ENCODE data around the gene CAMSAP2.

Gene CAMSAP2

GRCh38 chr1:200907611-200908097 lies 169.0 kb downstream of the CAMSAP2 start:
- Histone ChIP-seq H3K4me3 (no peak overlapping the region), H3K9ac (peak overlapping the region in 9 of 11 experiments; percentile 41 to 74 (median 65); a peak in 15 of 22 replicates), H3K4me2 (peak overlapping the region; percentile 62 to 86 (median 72)), H3K4me1 (peaks cover 57 to 89% (median 75%) of the 10 kb centered on the region in 10 experiments), H4K20me1 (no peaks in the 10 kb centered on the region), H3K27ac (peak overlapping the region in 9 of 11 experiments; percentile 64 to 87 (median 80); a peak in 18 of 22 replicates), H3K36me3 (no peaks in the 10 kb centered on the region), H3K9me3 (replicated peaks in 1 of 11) (no peaks in the 10 kb centered on the region), H3K27me3 (no peaks in the 10 kb centered on the region)
- peak in 7 of 11 experiments; percentile 37 to 78 (median 70); a peak in 10 of 22 replicates for TF ChIP-seq Cebpa-rat (IDR thresholded peaks at IDR 0.05)

DNA sequence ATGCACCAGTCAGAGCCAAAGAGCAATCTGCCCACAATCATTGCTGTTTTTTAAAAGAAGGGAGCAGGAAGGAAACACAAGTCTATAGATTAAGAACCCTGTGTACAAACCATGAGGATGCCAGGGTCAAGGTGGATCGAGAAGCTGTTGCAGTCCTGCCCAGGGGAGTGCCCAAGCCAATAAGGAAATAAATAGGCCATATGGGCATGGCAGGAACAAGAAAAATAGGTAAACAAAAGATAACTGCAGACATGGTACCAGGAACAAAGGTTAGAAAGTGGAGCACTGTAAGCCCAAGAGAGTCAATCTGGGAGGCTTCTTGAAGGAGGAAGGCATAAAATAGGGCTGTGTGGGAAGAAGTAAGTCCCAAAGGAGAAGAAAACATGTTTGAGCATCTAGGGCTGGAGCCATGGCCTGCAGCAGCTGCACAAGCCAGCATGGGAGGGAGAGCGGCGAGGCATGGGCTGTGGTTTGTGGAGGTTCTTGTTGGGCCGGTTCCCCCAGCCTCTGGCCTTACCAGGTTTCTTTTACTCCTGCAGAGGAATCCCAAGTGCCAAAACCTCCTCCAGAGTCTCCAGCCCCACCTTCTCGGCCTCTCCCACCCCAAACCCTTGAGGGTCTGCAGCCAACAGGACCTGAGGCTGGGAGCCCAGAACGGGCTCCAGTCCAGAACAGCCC lies 169.6 kb downstream of the CAMSAP2 start:
- Histone ChIP-seq H3K27ac (peak overlapping the region in 9 of 11 experiments; percentile 64 to 87 (median 80); a peak in 18 of 22 replicates), H3K4me1 (peaks cover 52 to 89% (median 79%) of the 10 kb centered on the region in 10 experiments), H4K20me1 (no peaks in the 10 kb centered on the region), H3K9ac (peak overlapping the region in 8 of 11 experiments; percentile 54 to 74 (median 66); a peak in 12 of 22 replicates), H3K4me2 (peak overlapping the region; percentile 62 to 86 (median 72)), H3K9me3 (replicated peaks in 1 of 11) (no peaks in the 10 kb centered on the region), H3K4me3 (peak overlapping the region in 2 of 10 experiments; percentile 28 to 32; a peak in 3 of 20 replicates), H3K27me3 (no peaks in the 10 kb centered on the region), H3K36me3 (no peaks in the 10 kb centered on the region)
- no peak for TF ChIP-seq Cebpa-rat (IDR thresholded peaks at IDR 0.05)

- peaks cover 44 to 83% (median 75%) of the 10 kb centered on the region in 10 experiments for H3K4me1 ChIP-seq
- peak overlapping the region; percentile 3 to 86 (median 72); a peak in 20 of 22 replicates for H3K4me2 ChIP-seq
- no peak for TF ChIP-seq Cebpa-rat (IDR thresholded peaks at IDR 0.05)
- peak overlapping the region in 8 of 11 experiments; percentile 73 to 87 (median 80); a peak in 15 of 22 replicates for H3K27ac ChIP-seq
- no peaks in the 10 kb centered on the region for H4K20me1 ChIP-seq
- H3K36me3 ChIP-seq, result no peaks in the 10 kb centered on the region
- no peaks in the 10 kb centered on the region for H3K9me3 ChIP-seq (replicated peaks in 1 of 11)
- no peak overlapping the region; a peak in 1 of 20 replicates for H3K4me3 ChIP-seq
- H3K9ac ChIP-seq, result peak overlapping the region in 6 of 11 experiments; percentile 54 to 74 (median 66); a peak in 7 of 22 replicates
- no peaks in the 10 kb centered on the region for H3K27me3 ChIP-seq
Observed at GRCh38 chr1:200909071-200909470, 170.4 kb downstream of the CAMSAP2 start.

GRCh38 chr1:200909757-200910239 lies 171.1 kb downstream of the CAMSAP2 start:
- no peaks in the 10 kb centered on the region for H3K36me3 ChIP-seq
- H3K4me3 ChIP-seq, result no peak overlapping the region
- TF ChIP-seq Cebpa-rat (IDR thresholded peaks at IDR 0.05), result no peak
- no peak overlapping the region for H3K9ac ChIP-seq
- no peaks in the 10 kb centered on the region for H3K9me3 ChIP-seq (replicated peaks in 1 of 11)
- peak overlapping the region in 4 of 11 experiments; percentile 77 to 87 (median 82); a peak in 5 of 22 replicates for H3K27ac ChIP-seq
- H3K4me1 ChIP-seq, result peaks cover 39 to 78% (median 72%) of the 10 kb centered on the region in 10 experiments
- peak overlapping the region in 9 of 11 experiments; percentile 64 to 86 (median 72); a peak in 16 of 22 replicates for H3K4me2 ChIP-seq
- no peaks in the 10 kb centered on the region for H4K20me1 ChIP-seq
- H3K27me3 ChIP-seq, result no peaks in the 10 kb centered on the region

Measured in BLaER1 treated with 17β-estradiol and CSF1 and Interleukin-3, amounts not matched to agents 10 nM and 100 nM (cell line).